ENCODE results near the gene CENPM.
A peak's percentile ranks its signal among the peaks of the same experiment; 100 is the strongest.

Gene CENPM

GRCh38 chr22:41917903-41918791 is 28.8 kb downstream of the CENPM start:
- peak; percentile 63 to 81 (median 73) for DNase-seq
- ChIA-PET CTCF (interaction anchor here (1.6 to 2.2 kb wide), 2 partner anchors 7 to 221 kb away, joined by 4 to 9 read pairs; no protein-coding TSS in a partner anchor), POLR2A (interaction anchor here (0.5 kb wide), 1 partner anchor 97 kb away, joined by 6 read pairs; no protein-coding TSS in a partner anchor)

GRCh38 chr22:41917375-41917902 is 29.5 kb downstream of the CENPM start:
- 82% methylated on average over 8 of the region's 11 CpGs for WGBS (ENCODE audit: insufficient coverage)
- Histone ChIP-seq H3K27me3 (replicated peaks in 2 of 5; ENCODE audit: control insufficient read depth in 4 of 5, insufficient read depth in 5 of 5, low read length in 4 of 5) (peaks cover 0 to 68% (median 29%) of the 10 kb centered on the region in 5 experiments), H3K36me3 (ENCODE audit: control insufficient read depth in 4 of 4, insufficient read depth in 4 of 4, low read length in 3 of 4) (no peaks in the 10 kb centered on the region), H3K9me3 (ENCODE audit: control extremely low read depth in 1 of 5, control insufficient read depth in 4 of 5, insufficient read depth in 2 of 5, low read depth in 1 of 5, low read length in 4 of 5) (no peaks in the 10 kb centered on the region), H3K4me3 (ENCODE audit: control insufficient read depth in 1 of 7, extremely low read depth in 1 of 7, insufficient read depth in 4 of 7, low read depth in 2 of 7, low read length in 6 of 7) (no peak overlapping the region), H3K27ac (ENCODE audit: insufficient read depth in 1 of 2, low read depth in 1 of 2, low read length in 2 of 2, poor library complexity in 1 of 2, severe bottlenecking in 2 of 2) (no peak overlapping the region), H3K4me1 (ENCODE audit: control extremely low read depth in 1 of 4, control insufficient read depth in 4 of 4, insufficient read depth in 4 of 4, low read length in 3 of 4) (peaks cover 0 to 42% (median 39%) of the 10 kb centered on the region in 4 experiments)
- CTCF ChIA-PET: interaction anchor here (2.2 kb wide), 1 partner anchor 8 kb away, joined by 9 read pairs; no protein-coding TSS in a partner anchor
- DNase-seq: no peak
- POLR2A ChIA-PET: interaction anchor here (0.5 kb wide), 1 partner anchor 97 kb away, joined by 6 read pairs; no protein-coding TSS in a partner anchor

More at GRCh38 chr22:41917903-41918791, 28.8 kb downstream of the CENPM start:
- Histone ChIP-seq H3K4me3 (ENCODE audit: control insufficient read depth in 1 of 7, extremely low read depth in 1 of 7, insufficient read depth in 4 of 7, low read depth in 2 of 7, low read length in 6 of 7) (peak overlapping the region in 1 of 7 experiments; percentile 23), H3K27me3 (replicated peaks in 2 of 5; ENCODE audit: control insufficient read depth in 4 of 5, insufficient read depth in 5 of 5, low read length in 4 of 5) (peaks cover 0 to 63% (median 23%) of the 10 kb centered on the region in 5 experiments), H3K27ac (ENCODE audit: insufficient read depth in 1 of 2, low read depth in 1 of 2, low read length in 2 of 2, poor library complexity in 1 of 2, severe bottlenecking in 2 of 2) (no peak overlapping the region), H3K9me3 (ENCODE audit: control extremely low read depth in 1 of 5, control insufficient read depth in 4 of 5, insufficient read depth in 2 of 5, low read depth in 1 of 5, low read length in 4 of 5) (no peaks in the 10 kb centered on the region), H3K36me3 (ENCODE audit: control insufficient read depth in 4 of 4, insufficient read depth in 4 of 4, low read length in 3 of 4) (no peaks in the 10 kb centered on the region), H3K4me1 (ENCODE audit: control extremely low read depth in 1 of 4, control insufficient read depth in 4 of 4, insufficient read depth in 4 of 4, low read length in 3 of 4) (peaks cover 0 to 42% (median 39%) of the 10 kb centered on the region in 4 experiments)
- 77% methylated on average over 17 of the region's 23 CpGs for WGBS (ENCODE audit: insufficient coverage)

GRCh38 chr22:41916745-41917358 is 30.1 kb downstream of the CENPM start:
- POLR2A ChIA-PET: no interaction called here
- no peak for DNase-seq
- peaks cover 0 to 73% (median 33%) of the 10 kb centered on the region in 5 experiments for H3K27me3 ChIP-seq (replicated peaks in 2 of 5; ENCODE audit: control insufficient read depth in 4 of 5, insufficient read depth in 5 of 5, low read length in 4 of 5)
- H3K4me3 ChIP-seq (ENCODE audit: control insufficient read depth in 1 of 7, extremely low read depth in 1 of 7, insufficient read depth in 4 of 7, low read depth in 2 of 7, low read length in 6 of 7): no peak overlapping the region
- CTCF ChIA-PET: interaction anchor here (1.5 to 2.2 kb wide), 2 partner anchors 9 to 24 kb away, joined by 6 to 9 read pairs; no protein-coding TSS in a partner anchor
- no peaks in the 10 kb centered on the region for H3K36me3 ChIP-seq (ENCODE audit: control insufficient read depth in 4 of 4, insufficient read depth in 4 of 4, low read length in 3 of 4)
- 83% methylated on average over 4 of the region's 10 CpGs for WGBS (ENCODE audit: insufficient coverage)
- H3K9me3 ChIP-seq (ENCODE audit: control extremely low read depth in 1 of 5, control insufficient read depth in 4 of 5, insufficient read depth in 2 of 5, low read depth in 1 of 5, low read length in 4 of 5): no peaks in the 10 kb centered on the region
- H3K4me1 ChIP-seq (ENCODE audit: control extremely low read depth in 1 of 4, control insufficient read depth in 4 of 4, insufficient read depth in 4 of 4, low read length in 3 of 4): peaks cover 0 to 42% (median 39%) of the 10 kb centered on the region in 4 experiments
- no peak overlapping the region for H3K27ac ChIP-seq (ENCODE audit: insufficient read depth in 1 of 2, low read depth in 1 of 2, low read length in 2 of 2, poor library complexity in 1 of 2, severe bottlenecking in 2 of 2)

GRCh38 chr22:41915786-41916493 is 31.0 kb downstream of the CENPM start:
- POLR2A ChIA-PET: no interaction called here
- Histone ChIP-seq H3K9me3 (ENCODE audit: control extremely low read depth in 1 of 5, control insufficient read depth in 4 of 5, insufficient read depth in 2 of 5, low read depth in 1 of 5, low read length in 4 of 5) (no peaks in the 10 kb centered on the region), H3K36me3 (ENCODE audit: control insufficient read depth in 4 of 4, insufficient read depth in 4 of 4, low read length in 3 of 4) (no peaks in the 10 kb centered on the region), H3K4me1 (ENCODE audit: control extremely low read depth in 1 of 4, control insufficient read depth in 4 of 4, insufficient read depth in 4 of 4, low read length in 3 of 4) (peaks cover 0 to 45% (median 42%) of the 10 kb centered on the region in 4 experiments), H3K27me3 (replicated peaks in 2 of 5; ENCODE audit: control insufficient read depth in 4 of 5, insufficient read depth in 5 of 5, low read length in 4 of 5) (peaks cover 0 to 83% (median 40%) of the 10 kb centered on the region in 5 experiments), H3K27ac (ENCODE audit: insufficient read depth in 1 of 2, low read depth in 1 of 2, low read length in 2 of 2, poor library complexity in 1 of 2, severe bottlenecking in 2 of 2) (no peak overlapping the region), H3K4me3 (ENCODE audit: control insufficient read depth in 1 of 7, extremely low read depth in 1 of 7, insufficient read depth in 4 of 7, low read depth in 2 of 7, low read length in 6 of 7) (no peak overlapping the region)
- CTCF ChIA-PET: interaction anchor here (1.5 to 2.2 kb wide), 2 partner anchors 9 to 25 kb away, joined by 6 to 9 read pairs; no protein-coding TSS in a partner anchor
- no peak for DNase-seq
- 73% methylated on average over 7 of the region's 11 CpGs for WGBS (ENCODE audit: insufficient coverage)

GRCh38 chr22:41915035-41915785 is 31.7 kb downstream of the CENPM start, which contains the start of gene SHISA8:
TSS of gene SHISA8 (minus strand) at chr22:41915074. CDS start at chr22:41914667, 407 bp downstream.
- H3K4me1 ChIP-seq (ENCODE audit: control extremely low read depth in 1 of 4, control insufficient read depth in 4 of 4, insufficient read depth in 4 of 4, low read length in 3 of 4): peaks cover 0 to 49% (median 44%) of the 10 kb centered on the region in 4 experiments
- CTCF ChIA-PET: interaction anchor here (1.5 kb wide), 1 partner anchor 26 kb away, joined by 6 read pairs; no protein-coding TSS in a partner anchor
- peaks cover 0 to 89% (median 44%) of the 10 kb centered on the region in 5 experiments for H3K27me3 ChIP-seq (replicated peaks in 2 of 5; ENCODE audit: control insufficient read depth in 4 of 5, insufficient read depth in 5 of 5, low read length in 4 of 5)

GRCh38 chr22:41914611-41915034 is 32.3 kb downstream of the CENPM start:
- no peak overlapping the region for H3K27ac ChIP-seq (ENCODE audit: insufficient read depth in 1 of 2, low read depth in 1 of 2, low read length in 2 of 2, poor library complexity in 1 of 2, severe bottlenecking in 2 of 2)
- 2% methylated on average over 52 of the region's 67 CpGs for WGBS (ENCODE audit: insufficient coverage)
- H3K9me3 ChIP-seq (ENCODE audit: control extremely low read depth in 1 of 5, control insufficient read depth in 4 of 5, insufficient read depth in 2 of 5, low read depth in 1 of 5, low read length in 4 of 5): no peaks in the 10 kb centered on the region
- no peaks in the 10 kb centered on the region for H3K36me3 ChIP-seq (ENCODE audit: control insufficient read depth in 4 of 4, insufficient read depth in 4 of 4, low read length in 3 of 4)
- peaks cover 0 to 93% (median 44%) of the 10 kb centered on the region in 5 experiments for H3K27me3 ChIP-seq (replicated peaks in 2 of 5; ENCODE audit: control insufficient read depth in 4 of 5, insufficient read depth in 5 of 5, low read length in 4 of 5)
- H3K4me1 ChIP-seq (ENCODE audit: control extremely low read depth in 1 of 4, control insufficient read depth in 4 of 4, insufficient read depth in 4 of 4, low read length in 3 of 4): peaks cover 0 to 48% (median 41%) of the 10 kb centered on the region in 4 experiments
- DNase-seq: no peak
- ChIA-PET CTCF (no interaction called here), POLR2A (no interaction called here)
- peak overlapping the region in 3 of 7 experiments; percentile 10 to 64 (median 46) for H3K4me3 ChIP-seq (ENCODE audit: control insufficient read depth in 1 of 7, extremely low read depth in 1 of 7, insufficient read depth in 4 of 7, low read depth in 2 of 7, low read length in 6 of 7)

More at GRCh38 chr22:41915035-41915785, 31.7 kb downstream of the CENPM start, which contains the start of gene SHISA8:
- Histone ChIP-seq H3K36me3 (ENCODE audit: control insufficient read depth in 4 of 4, insufficient read depth in 4 of 4, low read length in 3 of 4) (no peaks in the 10 kb centered on the region), H3K9me3 (ENCODE audit: control extremely low read depth in 1 of 5, control insufficient read depth in 4 of 5, insufficient read depth in 2 of 5, low read depth in 1 of 5, low read length in 4 of 5) (no peaks in the 10 kb centered on the region), H3K4me3 (ENCODE audit: control insufficient read depth in 1 of 7, extremely low read depth in 1 of 7, insufficient read depth in 4 of 7, low read depth in 2 of 7, low read length in 6 of 7) (peak within 1 kb of the TSS in 5 of 7 experiments; percentile 10 to 64 (median 36)), H3K27ac (ENCODE audit: insufficient read depth in 1 of 2, low read depth in 1 of 2, low read length in 2 of 2, poor library complexity in 1 of 2, severe bottlenecking in 2 of 2) (no peak within 1 kb of the TSS)
- 9% methylated on average over 40 of the region's 63 CpGs for WGBS (ENCODE audit: insufficient coverage)
- POLR2A ChIA-PET: no interaction called here
- peak in 2 of 3 donors; percentile 66 to 74 for DNase-seq
